HK-2 (cell line): Measurements from ENCODE around the gene NR2E1.

Source experiments
- DNase-seq: peaks from one replicate; pipeline ENCODE4 v3.0.0-alpha.2; 2018; ENCODE audit not compliant: unreplicated experiment

The NR2E1 gene

DNA sequence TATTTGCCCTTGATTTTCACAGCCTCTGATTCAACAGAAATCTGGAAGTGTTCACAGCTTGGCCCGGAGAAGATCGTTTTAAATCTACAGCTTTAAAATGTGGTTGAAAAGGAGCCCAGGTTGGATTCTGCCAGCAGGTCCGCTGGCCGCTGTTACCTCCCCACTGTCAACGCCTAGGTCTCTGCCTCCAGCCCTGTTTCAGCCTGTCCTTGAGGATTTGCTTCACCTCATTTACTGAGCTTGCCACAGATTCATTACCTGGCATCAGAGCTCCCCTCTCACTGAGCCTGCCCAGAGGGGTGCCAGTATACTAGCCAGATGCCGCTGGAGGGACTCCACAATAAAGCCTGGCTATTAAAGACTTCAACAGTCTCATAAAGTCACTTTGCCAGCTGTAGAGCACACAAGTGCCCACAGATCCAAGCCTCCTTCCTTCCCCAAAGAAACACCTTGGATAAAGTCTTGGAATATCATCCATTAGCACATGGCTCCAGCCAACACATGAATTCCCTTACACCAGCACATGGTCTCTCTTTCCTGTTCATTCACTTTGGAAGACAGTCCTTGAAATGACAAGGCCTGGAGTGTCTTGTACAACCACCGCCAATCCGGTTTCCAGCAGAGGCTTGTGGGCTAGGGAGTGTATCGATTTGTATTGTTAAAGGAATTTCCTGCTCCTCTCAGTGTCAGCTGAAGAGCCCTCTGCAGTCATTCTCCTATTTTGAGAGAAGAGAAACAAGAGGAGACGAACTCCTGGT is 9.5 kb upstream of the NR2E1 start:
- DNase-seq, result no peak

GRCh38 chr6:108156938-108157233 is 8.9 kb upstream of the NR2E1 start:
- no peak for DNase-seq

- DNase-seq, result no peak
These were observed 8.4 kb upstream of the NR2E1 start for GRCh38 chr6:108157234-108157980.

DNA sequence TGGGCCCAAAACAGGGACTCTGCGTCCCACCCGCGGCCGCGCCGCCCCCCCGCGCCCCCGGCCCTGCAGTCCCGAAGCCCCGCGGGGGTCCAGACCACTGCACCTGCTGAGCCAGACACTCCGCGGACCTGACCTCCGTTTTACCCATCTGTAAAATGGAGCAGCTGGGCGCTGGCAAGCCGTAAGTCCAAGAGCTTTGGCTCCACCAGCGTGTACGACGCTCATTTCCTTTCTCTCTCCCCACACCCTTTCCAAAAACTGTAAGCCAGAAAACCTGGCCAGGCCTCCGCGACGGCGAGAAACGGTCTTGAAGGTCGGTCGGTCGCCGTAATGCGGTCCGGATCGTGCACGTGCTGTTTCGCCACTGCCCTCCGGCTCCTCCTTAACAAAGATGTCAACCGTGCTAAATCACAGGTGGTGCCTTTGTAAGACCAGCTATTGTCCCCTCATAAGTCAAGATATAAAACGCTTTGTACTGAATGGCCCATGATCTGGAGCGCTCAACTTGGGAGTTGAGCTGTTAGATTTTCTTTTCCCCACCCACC is 7.8 kb upstream of the NR2E1 start:
- no peak for DNase-seq

DNA sequence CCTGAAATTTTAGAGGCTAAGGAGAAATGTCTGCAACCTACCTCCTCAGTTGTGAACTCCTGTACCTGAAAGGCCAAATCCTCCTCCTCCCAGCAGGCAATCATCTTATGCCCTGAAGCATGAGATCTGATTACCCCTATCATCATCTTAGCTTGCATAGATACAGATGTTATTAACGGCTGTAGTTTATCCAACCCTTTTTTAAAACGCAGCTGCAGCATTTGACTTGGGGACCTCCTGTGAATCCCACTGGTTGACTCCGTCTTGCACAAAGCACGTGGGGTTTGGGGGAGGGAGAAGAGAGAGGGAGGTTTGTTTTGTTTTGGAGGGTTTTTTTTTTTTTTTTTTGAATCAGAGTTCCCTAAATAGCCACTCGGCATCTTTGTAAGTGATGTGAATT is 5.8 kb upstream of the NR2E1 start:
- no peak for DNase-seq

DNA sequence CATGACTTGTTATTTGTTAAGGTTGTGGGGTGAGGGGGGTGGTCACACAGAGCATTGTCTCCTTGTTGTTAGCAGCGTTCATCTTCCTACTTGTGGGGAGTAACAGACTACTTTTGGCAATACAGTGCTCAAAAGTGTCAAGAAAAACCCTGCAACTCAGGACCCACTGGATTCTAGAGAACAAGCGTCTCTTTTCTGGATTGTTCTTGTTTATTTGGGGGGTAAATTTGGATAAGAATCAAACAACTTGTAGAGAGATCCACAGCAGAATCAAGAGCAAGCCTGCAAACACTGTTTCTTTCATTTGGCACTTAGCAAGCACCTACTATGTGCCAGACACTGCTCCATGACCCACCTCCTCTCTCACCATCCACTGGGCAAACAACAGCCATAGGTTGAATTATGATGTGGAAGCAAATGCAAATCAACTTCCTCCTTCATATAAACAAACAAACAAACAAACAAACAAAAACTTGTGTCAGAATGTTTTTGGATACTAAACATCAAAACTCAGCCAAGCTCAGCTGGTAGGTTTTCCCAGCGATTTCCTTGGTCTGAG is 4.0 kb upstream of the NR2E1 start:
- no peak for DNase-seq

GRCh38 chr6:108163267-108163643 is 2.6 kb upstream of the NR2E1 start:
- no peak for DNase-seq

GRCh38 chr6:108163644-108164542 is 1.9 kb upstream of the NR2E1 start:
- no peak for DNase-seq

GRCh38 chr6:108164543-108164814 is 1.3 kb upstream of the NR2E1 start:
- no peak for DNase-seq

GRCh38 chr6:108164815-108165706 is 761 bp upstream of the NR2E1 start:
- DNase-seq, result no peak

GRCh38 chr6:108166664-108167448 is 1.0 kb downstream of the NR2E1 start:
- no peak for DNase-seq

GRCh38 chr6:108167449-108168089 is 1.7 kb downstream of the NR2E1 start:
- no peak for DNase-seq

DNA sequence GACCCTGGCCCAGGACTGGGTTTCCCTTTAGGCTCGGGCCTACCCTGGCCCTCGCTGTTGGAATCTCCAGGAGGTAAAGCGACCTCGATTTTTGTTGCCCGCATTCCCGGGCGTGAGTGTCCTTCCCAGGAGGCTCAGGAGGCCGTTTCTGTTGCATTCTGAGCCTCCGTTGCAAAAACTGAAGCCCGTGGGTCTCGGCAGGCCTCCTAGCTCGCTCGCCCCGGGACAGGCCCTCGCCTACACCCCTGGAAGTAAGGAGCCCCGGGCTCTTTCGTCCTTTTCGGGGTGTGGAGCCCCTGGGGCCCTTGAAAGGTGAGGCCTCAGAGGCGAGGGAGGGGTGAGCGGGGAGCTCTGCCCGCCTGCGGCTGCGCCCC is 2.3 kb downstream of the NR2E1 start:
- no peak for DNase-seq

DNA sequence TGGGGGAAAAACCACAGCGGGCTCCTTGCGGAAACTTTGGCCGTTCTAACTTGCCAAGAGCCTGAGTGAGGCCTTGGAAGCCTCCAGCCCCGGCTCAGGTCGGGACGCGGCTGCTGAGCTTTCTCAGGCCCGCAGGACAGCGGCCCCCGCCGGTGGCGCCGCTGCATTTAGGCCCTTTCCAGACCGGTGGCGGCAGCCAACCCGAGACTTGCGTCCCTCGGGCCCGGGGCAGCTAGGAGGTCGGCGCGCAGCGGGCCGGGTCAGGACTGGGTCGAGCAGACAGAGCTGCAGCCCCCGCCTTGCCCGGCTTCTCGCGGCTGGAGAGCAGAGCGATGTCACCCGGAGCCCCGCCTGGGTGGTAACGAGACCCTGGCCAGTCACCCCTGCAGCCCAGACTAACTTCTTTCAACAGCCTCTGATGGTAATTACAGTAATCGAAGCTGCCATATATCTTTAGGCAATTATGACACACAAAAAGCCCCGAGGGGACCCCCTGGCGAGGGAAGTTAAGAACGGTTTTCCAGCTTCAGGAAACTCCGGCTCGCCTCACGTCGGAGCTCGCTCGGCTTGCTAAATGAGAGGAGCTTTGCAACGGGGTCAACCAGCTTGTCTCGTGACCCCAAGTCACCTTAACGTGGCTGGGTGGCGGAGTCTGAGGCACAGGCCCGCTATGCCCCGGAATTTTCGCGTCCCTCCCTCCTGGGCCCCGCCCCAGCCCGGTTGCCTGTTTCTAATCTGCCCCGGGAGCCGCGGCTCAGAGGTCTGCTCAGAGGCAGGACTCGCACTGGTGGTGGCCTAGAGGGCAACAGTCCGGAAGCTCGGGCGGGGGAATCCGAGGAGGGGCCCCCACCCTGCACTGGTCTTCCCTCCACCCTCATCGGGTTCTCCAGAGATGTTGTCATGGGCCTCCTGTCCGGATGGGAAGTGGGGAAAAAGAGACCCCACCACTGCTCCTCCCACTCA is 3.0 kb downstream of the NR2E1 start:
- peak; percentile 58 for DNase-seq

GRCh38 chr6:108169464-108170331 is 3.9 kb downstream of the NR2E1 start:
- DNase-seq, result no peak

- DNase-seq, result no peak
These were observed 4.8 kb downstream of the NR2E1 start for GRCh38 chr6:108170332-108171290.
